Measurements from ENCODE around the gene GMEB1.

The GMEB1 gene

DNA sequence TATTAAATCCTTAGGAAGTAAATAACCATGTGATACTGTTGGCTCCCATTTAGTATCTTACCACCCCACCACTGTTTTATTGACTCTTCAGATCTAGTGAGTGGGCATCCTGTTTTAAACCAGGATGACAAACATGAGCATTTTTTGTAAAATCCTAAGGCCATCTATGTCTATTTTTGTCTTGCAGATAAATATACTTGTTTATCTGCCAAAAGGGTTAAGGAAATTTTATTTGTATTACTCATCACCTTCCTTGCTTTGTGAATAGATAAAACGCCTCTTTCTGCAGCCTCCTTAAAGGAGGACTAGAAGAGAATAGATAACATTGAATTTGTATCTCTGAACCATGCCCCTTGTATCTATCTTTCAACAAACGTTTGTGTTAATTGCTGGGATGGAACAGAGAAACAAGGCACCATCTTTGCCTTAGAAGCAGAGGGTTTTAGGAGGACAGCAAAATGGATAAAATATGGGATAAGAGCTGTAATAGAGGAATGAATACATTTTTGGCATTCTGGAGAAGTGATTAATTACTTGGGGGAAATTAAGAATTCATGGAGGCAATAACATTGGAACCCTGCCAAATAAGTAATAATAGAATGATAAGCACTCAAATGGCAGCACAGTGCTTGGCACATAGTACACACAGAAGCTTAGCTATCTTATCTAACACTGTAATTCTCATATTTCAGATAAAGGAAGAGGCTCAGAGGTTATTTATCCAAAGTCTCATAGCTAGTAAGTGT, 82.9 kb downstream of the GMEB1 start:
- DNase-seq (ENCODE audit: low read depth) = no peak

DNA sequence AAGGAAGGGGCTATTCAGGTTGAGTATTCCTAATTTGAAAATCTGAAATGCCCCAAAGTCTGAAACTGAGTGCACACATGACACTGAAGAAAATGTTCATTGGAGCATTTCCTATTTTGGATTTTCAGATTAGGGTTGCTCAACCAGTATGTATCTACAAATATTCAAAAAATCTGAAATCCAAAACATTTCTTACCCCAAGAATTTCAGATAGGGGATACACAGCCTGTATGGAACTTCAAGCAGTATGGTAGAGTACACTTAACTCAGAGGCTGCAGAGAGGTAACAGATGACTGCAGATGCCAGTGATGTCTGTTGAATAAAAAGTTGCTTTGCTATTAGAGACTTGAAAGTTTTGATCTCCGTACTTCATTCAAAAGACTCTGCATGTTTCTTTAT, 87.1 kb downstream of the GMEB1 start:
- DNase-seq (ENCODE audit: low read depth) = no peak

DNA sequence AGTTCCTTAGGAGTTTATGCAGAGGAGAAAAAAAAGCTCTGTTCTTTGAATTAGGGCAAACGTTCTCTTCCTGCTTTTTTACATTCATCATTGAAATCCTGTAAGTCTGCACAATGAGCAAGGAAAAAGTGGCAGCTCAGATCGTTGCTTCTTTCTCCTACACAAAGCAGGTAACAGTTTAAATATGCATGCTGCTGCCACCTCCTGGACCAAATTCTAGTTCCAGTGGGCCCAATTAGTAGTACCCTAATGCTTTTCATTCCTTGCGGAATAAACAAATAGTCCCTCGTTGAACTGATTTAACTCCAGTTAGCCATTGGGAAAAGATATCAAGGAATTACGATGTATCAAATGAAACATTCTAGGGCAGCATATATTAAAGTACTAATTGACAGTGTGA, 88.3 kb downstream of the GMEB1 start:
- no peak for DNase-seq (ENCODE audit: low read depth)

DNA sequence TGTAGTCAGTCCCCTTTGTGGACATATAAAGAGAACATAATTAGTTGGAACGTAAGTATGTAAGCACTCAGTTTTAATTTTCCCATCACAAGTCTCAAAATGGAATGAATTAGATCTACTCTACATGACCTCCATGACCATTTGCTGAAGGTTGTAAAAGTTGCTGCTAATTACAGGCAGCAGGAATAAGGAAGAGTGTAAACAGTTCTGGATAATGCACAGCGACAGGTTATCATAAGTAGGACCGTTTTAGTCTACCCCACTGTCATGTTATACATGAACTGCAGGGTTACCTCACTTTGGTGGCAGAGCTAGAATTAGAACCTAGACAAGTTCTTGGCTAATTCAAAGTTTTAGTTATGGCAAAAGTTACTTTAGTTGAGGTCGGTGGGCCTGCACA, 89.8 kb downstream of the GMEB1 start:
- DNase-seq (ENCODE audit: low read depth) = no peak

DNA sequence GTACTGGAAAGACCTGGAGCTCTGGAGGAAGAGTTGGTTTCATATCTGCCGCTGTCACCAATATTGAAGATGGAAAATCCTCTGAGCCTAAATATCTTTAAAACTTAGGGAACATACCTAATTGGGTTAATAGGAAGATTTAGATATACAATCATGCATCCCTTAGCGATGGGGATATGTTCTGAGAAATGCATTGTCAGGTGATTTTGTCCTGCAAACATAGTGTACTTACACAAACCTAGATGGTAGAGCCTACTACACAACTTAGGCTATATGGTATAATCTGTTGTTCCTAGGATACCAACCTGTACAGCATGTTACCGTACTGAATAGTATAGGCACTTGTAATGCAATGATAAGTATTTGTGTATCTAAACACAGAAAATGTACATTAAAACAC, 90.7 kb downstream of the GMEB1 start:
- DNase-seq (ENCODE audit: low read depth) = no peak

DNA sequence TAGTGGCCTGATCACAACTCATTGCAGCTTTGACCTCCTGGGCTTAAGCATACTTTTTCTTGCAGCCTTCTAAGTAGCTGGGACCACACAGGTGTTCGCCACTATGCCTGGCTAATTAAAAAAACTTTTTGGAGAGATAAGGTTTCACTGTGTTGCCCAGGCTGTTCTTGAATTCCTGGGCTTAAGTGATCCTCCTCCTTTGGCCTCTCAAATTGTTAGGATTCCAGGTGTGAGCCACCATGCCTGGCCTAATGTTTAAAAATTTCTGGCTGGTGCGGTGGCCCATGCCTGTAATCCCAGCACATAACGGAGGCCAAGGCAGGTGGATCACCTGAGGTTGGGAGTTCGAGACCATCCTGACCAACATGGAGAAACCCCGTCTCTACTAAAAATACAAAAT, 92.6 kb downstream of the GMEB1 start:
- no peak for DNase-seq (ENCODE audit: low read depth)

DNA sequence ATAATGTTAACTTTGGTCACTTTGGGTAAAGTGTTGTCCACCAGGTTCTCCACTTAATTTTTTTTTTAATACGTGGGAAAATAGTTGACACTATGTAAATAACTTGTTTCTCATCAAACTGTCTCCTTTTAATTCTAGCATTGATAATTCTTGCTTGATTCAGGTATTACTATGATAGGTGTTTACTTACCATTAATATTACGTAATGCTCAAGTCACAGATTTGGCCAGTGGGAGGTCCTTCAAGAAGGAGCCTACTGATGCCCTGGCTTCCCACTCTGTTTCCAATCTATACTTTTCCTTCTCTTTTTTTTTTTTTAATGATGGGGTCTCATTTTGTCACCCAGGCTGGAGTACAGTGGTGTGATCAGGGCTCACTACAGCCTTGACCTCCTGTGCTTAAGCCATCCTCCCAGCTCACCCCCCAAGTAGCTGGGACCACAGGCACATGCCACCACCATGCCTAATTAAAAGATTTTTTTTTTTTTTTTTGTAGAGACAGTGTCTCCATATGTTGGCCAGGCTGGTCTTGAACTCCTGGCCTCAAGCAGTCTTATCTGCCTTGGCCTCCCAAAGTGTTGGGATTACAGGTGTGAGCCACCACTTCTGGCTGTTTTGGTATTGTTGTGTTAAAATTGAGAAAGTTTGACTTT, 98.1 kb downstream of the GMEB1 start:
- no peak for DNase-seq (ENCODE audit: low read depth)

All from GM04503 (cell line).